Activated T-cell treated with anti-CD3 and anti-CD28 coated beads for 1 hour (primary cell): ENCODE results near the gene RNF167.
A peak's percentile ranks its signal among the peaks of the same experiment; 100 is the strongest.

Source experiments
- DNase-seq: peaks from one replicate; pipeline ENCODE4 v3.0.0-alpha.2; 2020; ENCODE audit warnings: low read depth

The RNF167 gene

GRCh38 chr17:4980644-4981216 lies 40.7 kb downstream of the RNF167 start:
- no peak for DNase-seq

GRCh38 chr17:4982305-4982704 lies 42.2 kb downstream of the RNF167 start:
- DNase-seq, result no peak

GRCh38 chr17:4986403-4986802 lies 46.3 kb downstream of the RNF167 start:
- no peak for DNase-seq

- peak; percentile 80 for DNase-seq
These were observed 47.1 kb downstream of the RNF167 start, which contains the start of gene CAMTA2 for GRCh38 chr17:4986951-4987766. Gene CAMTA2, minus strand, starts transcription at chr17:4987675. Its CDS starts 1,453 bp downstream, at chr17:4986222.

DNA sequence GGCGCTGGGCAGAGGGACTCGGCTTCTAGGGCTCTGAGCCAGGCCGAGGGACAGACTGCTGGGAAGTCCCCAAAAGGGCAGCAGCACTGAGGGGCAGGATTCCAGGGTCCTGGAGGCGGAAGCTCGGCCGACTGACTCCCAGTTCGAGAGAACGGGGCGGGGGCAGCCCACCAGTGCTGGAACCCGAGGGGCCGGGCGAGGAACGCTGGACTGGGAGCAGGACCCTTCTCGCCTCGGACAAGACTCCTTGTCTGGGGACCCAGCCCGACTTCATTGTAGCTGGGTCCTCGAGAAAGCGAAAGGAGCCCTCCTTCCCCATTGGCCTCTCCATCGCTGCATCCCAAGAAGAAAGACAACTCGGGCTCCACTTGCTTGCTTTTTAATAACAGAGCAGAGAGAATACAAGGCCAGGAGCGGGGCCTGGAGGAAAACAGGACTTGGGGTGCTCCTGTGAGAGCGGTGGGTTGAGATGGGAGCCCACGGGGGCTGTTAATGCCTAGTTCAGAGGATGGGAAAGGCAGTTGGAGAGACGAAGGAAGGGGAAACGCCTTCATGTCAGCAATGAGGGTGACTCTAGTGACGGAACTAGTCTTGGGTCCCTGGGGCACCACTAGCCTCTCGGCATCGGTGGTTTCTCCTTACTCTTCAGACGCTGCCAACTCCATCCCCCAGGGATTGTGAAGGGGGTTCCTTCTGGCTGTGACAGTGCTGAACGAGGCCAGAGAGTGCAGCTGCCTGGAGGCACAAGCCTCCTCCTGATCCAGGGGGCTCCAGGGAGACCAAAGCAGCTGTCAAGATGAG lies 47.9 kb downstream of the RNF167 start:
- DNase-seq, result no peak

GRCh38 chr17:4994081-4994595 lies 54.1 kb downstream of the RNF167 start:
- DNase-seq, result no peak
